Cortex of kidney (tissue), 1 donor: Measurements from ENCODE around the gene FAM193B.
"Not testable (repeated sequence)": the region's sequence is repeated elsewhere in the genome, so short reads cannot be mapped to it uniquely, and the experiment has no call there.

Experiments
- DNase-seq: peaks from one replicate; lab custom pipeline; 2025; lab: John Stamatoyannopoulos, UW

The FAM193B gene

DNA sequence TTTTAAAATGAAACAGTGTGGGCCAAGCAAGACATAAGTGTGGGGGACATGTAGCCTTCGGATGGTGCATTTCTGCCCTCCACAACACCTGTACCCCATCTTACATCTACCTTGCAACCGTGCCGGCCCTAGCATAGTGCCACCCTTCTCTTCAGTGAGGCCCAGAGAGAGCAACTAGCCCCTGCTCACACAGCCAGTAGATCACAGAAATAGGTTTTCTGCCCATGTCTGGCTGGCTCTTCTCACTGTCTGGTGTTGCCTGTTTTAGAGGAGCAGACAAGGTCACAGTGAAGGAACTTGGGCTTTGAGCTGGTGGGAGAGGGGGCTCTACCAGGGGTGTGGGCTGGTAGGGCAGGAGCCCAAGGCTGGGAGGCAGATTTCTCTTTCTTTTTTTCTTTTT, 68.1 kb downstream of the FAM193B start:
- DNase-seq = no peak

- not testable (repeated sequence) for DNase-seq
Observed at GRCh38 chr5:177485753-177486152, 68.6 kb downstream of the FAM193B start.

DNA sequence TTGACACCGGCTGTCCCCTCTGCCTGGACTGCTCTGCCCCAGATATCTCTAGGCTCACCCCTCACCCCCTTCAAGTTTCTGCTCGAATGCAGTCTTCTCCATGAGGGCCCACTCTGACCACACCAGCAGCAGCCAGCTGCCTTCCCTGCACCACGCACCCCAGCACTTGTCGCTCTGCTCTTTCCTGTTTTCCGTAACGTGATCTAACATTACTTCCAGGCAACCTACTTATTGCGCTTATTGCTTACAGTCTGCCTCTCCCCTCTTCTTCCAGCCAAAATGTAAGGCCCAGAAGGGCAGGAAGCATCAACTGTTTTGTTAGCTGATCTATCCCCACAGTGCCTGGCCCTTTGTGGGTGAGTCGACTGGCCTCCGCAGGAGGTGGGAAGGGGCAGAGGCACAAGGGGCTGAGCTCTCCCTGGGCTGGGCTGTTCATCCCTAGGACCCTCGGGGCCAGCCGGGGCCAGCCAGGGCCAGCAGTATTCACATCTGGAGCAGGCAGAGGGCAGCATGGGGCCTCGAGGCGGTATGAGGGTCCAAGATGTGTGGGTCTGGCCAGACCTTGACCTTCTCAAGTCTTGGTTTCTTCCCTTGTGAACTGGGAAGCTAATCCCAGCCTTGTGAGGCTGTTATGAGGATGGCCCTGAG, 69.3 kb downstream of the FAM193B start:
- DNase-seq = no peak

GRCh38 chr5:177483994-177484901, 70.1 kb downstream of the FAM193B start:
- DNase-seq = no peak

- no peak for DNase-seq
Observed at GRCh38 chr5:177483042-177483441, 71.3 kb downstream of the FAM193B start.

DNA sequence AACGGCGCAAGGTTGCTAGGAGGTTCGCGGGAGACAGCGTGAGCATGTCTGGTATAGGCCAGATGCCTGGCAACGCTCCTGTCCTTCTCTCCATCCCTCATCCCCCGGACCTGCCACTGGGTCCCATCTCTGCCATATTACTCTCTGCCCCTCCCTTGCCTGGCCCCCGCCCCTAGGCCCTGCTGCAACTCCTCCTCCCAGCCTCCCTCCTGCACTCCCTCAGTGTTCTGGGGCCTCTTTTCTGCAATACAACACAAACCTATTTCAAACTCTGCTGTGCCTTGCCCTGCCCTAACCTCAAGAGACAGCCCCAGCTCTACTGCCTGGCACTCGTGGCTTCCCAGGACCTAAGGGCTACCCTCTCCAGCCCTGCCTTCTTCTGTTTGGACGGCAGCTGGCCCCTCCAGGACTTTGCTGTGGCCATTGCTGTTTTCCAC, 72.0 kb downstream of the FAM193B start:
- DNase-seq = no peak

DNA sequence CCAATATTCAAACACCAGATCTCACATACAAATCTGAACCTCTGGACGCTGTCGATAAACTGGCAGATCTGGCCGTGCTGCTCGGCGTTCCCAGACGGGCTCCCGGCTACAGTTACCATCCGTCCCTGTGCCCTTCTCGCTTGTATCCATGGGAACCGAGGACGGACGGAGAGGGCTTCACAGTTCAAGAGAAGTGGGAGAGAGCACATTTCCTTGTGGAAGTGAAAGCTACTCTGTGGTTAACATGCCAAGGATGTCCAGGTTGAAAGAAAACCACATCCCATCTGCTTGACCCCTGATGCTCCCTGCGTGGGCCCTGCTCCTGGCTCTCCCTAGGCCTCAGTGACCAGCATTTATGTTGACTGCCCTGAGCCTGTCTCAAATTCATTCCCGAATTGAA, 74.6 kb downstream of the FAM193B start:
- no peak for DNase-seq

DNA sequence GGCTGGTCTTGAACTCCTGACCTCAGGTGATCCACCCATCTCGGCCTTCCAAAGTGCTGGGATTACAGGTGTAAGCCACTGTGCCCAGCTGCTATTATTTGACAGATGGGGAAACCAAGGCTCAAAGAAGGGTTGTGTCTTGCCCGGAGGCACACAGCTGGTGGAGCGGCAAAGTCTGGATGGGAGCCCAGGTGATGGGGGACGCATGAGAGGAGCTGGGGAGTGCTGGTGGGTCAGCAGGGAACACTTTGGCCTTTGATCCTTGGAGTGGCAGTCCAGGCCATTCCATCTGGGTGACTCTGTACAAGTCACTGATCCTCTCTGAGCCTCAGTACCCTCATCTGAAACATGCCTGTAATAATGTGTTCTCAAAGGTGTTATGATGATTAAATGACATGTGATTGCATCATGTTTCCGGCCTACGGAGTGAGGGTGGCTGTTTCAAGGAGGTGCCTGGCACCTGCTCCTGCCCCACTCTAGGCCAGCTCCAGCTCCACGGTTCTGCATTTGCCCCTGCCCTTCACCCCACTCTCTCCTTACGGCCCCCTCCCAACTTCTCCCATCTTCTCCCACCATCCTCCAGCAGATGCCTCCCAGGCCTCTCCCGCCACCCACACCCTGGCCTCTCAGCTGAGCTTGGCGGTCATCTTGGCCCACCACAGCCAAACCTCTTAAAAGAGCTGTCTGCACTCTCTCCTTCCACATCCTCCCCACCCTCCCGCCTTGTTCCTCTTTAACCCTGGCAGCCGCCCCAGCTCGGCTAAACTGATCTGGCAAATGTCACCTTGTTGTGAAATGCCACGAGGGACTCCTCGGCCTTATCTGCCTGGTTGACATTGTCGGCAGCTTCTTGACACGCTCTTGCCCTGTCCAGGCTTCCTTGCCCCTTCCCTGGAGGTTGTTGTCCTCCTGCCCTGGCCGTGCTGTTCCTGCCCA, 75.4 kb downstream of the FAM193B start:
- no peak for DNase-seq

DNA sequence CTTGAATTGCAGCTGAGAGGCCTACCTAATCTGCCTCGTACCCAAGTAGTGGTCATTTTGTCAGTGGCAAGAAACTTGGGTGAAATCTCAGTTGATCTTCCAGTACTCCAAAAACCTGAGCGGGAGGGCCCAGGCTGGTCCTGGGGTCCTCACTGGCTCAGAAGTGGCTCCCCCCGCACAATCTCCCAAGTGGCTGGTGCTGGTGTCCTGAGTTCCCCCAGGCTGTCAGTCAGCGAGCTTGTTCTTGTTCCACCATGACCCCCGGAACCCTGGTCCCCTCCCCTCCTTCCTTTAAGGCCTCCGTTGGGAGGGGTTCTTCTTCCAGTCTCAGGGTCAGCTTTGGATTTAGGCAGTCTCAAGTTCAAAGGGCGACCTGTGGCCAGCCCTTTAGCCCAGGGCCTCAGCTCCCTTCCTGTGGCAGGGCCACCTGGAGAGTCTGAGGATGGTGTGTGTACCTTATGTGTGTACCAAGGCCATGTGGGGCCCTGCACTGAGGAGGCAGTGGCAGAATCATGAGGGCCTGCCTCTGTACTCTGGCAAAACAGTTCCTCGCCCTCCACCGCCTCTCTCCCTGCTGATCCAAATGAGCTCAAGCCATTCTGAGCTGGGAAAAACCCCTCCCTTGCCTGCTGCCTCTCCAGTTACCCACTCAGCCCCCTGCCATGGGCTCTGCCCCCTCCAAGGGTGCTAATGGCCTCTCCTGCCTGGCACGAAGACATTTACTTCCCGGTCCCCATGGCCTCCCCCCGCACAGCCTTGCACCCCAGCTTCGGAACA, 76.5 kb downstream of the FAM193B start:
- no peak for DNase-seq

DNA sequence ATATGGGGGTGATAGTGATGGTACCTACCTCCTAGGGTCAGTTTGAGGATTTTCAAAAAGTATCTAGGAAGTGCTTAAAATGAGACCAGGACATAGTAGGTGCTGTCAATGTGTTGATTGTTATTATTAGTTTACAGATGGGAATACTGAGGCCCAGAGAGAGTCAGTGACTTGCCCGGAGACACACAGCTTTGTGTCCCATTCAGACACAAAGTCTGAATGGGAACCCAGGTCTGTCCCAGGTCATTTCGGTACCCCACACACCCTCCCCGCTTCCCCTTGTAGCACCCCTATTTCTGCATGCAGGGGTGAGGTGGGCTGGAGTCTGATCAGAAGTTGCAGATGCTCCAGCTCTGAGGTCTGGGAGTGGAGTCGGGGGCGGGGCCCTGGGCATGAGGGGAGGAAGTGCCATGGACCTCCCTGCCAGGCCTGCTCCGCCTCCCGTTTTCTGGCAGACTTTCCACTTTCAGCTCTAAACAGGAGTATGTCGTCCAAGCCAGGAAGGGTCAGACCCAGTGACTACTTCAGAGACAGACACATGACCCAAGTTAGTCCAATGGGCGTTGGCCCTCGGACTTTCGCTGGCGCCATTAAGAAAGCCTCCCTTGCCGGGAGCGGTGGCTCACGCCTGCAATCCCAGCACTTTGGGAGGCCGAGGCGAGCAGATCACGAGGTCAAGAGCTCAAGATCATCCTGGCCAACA, 77.7 kb downstream of the FAM193B start:
- DNase-seq = no peak

DNA sequence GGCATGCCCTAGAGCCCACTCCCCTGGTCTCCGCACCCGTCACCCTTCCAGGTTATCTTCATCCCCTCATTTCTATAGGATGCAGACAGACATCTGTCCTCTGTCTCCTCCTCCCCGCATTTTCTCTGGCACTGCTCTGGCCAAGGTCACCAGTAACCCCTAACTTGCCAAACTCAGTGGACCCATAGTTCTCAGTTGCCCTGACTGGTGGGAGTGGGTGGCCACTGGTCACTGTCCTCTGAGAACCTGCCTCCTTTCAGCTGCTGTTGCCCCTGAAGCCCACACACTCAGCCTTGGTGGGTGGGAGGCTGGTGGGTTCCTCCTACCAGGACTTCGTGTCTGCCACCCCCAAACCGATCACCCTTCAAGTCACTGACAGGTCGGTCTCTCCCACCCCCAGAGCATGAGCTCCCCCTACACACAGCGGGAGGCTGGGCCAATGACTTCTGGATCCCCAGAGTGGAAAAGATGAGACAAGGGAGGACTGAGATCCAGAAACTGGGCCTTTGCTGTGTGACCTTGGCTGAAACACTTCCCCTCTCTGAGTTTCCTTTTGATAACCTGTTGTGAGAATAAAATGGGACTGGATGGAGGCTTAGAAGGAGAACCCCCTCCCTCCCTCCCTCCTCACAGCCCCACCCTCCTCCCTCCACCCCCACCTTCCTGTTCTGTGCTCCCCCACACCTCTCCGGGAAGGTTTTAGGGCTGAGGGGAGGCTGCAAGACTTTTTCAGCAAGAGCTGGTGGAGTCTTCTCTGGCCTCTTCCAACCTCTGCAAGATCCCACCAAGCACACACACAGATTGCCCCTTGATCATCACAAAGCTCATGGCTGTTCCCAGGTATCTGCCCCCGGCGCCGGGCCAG, 78.6 kb downstream of the FAM193B start:
- no peak for DNase-seq

DNA sequence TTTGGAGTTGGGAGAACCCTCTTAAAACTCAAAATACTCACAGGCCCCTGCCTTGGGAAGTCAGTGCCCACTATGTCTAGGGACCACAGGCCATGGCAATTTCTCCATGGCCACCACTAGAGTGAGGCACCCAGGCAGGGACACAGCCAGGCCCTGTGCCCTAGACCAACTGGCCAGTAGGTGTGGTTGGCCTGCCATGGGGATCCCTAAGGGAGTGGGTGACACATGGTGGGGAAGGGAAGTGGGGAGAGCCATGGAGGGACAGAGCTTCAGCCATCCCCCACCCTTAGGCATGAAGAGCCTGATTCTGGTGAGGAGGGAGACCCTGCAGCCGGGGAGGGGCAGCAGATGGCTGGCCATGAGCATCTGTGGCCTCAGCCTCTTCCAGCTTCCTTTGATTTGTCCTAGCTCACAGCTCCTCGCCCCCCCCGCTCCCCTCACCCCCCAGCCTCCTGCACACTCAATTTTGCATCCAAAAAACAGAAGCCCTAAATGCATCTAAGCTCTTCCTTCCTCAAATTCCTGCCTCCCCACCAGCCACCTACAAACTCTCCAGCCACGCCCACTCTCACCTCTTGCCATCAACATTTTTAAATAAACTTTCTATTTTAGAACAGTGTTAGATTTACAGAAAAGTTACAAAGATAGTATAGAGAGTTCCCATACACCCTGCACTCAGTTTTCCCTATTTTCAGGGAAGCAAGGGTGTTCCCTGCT, 79.4 kb downstream of the FAM193B start:
- DNase-seq = no peak

GRCh38 chr5:177474002-177474476, 80.3 kb downstream of the FAM193B start:
- no peak for DNase-seq

- DNase-seq = no peak
Observed at GRCh38 chr5:177473443-177474001, 80.8 kb downstream of the FAM193B start, which contains the start of gene DBN1. Gene DBN1, minus strand, starts transcription at chr5:177473634. Its CDS starts 113 bp downstream, at chr5:177473521.

DNA sequence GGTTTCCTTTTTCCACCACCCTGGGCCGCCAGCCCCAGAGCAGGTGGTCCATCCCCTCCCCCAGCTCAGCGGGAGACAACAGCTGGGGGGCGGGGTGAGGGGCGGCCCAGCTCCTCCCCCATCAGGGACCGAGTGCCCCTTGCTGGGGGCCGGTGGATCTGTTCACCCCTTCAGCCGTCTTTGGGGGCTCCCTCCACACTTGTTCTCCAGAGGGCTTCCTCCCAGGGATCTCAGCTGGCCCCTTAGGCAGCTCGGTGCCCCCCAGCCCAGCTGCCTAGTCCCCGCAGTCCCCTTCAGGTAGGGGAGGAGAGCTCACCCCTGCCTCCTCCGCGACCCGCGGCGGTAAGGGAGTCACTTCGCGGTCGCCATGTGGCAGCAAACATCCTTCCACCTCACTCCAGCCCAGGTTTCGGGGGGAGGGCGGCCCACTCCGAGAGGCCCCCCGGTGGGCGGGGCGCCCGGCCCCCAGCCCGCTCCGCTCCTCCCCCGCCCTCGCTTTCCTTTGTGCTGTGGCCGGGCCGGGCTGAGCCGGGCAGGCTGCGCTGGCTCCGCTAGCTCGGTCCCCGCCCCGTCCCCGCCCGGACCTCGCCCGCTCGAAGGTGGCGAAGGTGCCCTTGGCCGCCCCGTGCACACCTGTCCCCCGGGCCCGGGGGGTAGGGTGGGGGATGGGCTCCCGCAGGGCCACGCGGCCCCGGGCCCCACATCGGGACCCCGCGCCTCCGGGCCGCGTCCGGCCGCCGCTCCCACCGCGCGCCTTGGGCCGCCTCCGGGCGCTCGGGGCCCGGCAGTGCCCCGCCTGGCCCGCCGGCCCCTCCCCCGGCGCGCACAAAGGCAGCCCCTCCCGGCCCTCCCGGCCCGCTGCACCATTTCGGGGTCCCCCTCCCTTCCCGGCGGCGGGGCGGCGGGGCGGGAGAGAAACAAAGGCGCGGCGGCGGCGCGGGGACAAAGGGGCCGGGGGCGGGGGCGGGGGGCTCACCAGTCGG, 81.6 kb downstream of the FAM193B start:
- DNase-seq = no peak

DNA sequence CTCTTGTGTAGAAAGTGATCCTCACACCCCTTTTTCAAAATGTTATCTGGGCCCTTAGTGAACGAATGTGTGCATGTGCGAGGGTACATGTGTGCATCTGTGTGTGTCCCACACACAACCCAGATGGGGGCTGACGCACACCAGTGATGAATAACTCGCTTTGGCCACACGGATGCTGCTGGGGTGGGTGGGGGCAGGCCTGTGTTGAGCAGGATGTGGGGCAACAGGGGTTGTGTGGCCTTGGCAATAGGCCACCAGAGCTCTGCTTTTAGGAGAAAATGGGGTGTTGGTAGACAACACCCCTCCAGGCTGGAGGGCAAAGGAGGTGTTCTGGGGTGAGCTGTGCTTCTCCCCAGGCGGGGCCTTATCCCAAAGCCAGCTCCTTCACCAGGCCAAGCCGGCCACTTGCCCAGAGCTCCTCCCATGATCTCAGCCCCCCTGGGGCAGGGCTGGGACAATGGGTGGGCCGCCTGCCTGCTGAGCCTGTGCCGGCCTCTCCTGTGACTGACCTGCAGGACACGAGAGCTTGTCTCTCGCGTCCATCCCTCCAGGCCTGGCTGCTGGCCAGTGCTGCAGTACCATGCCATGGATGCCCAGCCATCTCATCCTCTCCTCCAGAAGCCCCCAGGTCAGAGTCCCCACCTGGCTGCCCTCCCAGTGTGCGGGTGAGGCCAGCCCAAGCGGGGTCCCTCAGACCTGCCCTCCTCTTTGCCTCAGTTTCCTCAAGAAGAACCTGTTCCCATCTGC, 82.6 kb downstream of the FAM193B start:
- no peak for DNase-seq
